Peyer's patch (tissue), 4 donors: ENCODE measurements around the gene CARMIL1.

Source experiments
- POLR2A ChIP-seq, 2 donors: fragments of 450-650 bp; IDR thresholded peaks; one replicate each; pipeline ENCODE4 v1.5.1; 2017; ENCODE audit warnings: antibody characterized with exemption in 2 of 2, mild to moderate bottlenecking in 2 of 2, moderate library complexity in 2 of 2
- TF ChIP-seq, protein P1 (sequence below), 6 experiments: fragments of 450-650 bp in 4 of 6; fragments of 200-600 bp in 2 of 6; sonication (generic) in 1 of 6; IDR thresholded peaks; one replicate each; pipeline ENCODE4 v1.5.1; 2017 to 2019; ENCODE audit warnings: antibody characterized with exemption in 6 of 6, mild to moderate bottlenecking in 3 of 6, moderate library complexity in 1 of 6

DNA sequence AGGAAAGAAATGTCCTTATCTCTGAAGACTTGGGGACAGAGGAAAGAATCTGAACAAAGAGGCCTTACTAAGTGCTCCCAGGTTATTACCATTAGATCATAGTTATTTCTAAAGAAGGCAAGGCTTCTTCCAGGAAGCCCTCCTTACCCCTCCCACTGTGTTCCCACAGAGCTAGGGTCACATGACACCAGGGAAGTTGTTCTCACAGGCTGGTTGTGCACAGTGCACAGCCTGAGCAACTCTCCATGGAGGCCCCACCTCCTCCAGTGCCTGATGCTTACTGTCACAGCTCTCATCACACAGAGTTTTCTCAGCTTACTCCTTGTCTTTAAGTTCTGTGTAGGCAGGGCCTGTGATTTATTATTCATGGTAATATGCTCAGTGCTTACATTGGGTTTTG, 303.9 kb downstream of the CARMIL1 start:
- TF ChIP-seq, protein P1, sequence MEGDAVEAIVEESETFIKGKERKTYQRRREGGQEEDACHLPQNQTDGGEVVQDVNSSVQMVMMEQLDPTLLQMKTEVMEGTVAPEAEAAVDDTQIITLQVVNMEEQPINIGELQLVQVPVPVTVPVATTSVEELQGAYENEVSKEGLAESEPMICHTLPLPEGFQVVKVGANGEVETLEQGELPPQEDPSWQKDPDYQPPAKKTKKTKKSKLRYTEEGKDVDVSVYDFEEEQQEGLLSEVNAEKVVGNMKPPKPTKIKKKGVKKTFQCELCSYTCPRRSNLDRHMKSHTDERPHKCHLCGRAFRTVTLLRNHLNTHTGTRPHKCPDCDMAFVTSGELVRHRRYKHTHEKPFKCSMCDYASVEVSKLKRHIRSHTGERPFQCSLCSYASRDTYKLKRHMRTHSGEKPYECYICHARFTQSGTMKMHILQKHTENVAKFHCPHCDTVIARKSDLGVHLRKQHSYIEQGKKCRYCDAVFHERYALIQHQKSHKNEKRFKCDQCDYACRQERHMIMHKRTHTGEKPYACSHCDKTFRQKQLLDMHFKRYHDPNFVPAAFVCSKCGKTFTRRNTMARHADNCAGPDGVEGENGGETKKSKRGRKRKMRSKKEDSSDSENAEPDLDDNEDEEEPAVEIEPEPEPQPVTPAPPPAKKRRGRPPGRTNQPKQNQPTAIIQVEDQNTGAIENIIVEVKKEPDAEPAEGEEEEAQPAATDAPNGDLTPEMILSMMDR (IDR thresholded peaks at IDR 0.05): no peak
- no peak for TF ChIP-seq POLR2A (IDR thresholded peaks at IDR 0.05)
